ENCODE results near the gene TMEM132C.

The TMEM132C gene

GRCh38 chr12:128694445-128694844, 427.5 kb downstream of the TMEM132C start:
- DNase-seq (ENCODE audit: extremely low read depth in 1 of 2, low read depth in 1 of 2), result no peak

GRCh38 chr12:128695697-128696096, 428.7 kb downstream of the TMEM132C start:
- no peak for DNase-seq (ENCODE audit: extremely low read depth in 1 of 2, low read depth in 1 of 2)

GRCh38 chr12:128698301-128698972, 431.5 kb downstream of the TMEM132C start:
- no peak for DNase-seq (ENCODE audit: extremely low read depth in 1 of 2, low read depth in 1 of 2)

GRCh38 chr12:128699106-128699505, 432.1 kb downstream of the TMEM132C start:
- DNase-seq (ENCODE audit: extremely low read depth in 1 of 2, low read depth in 1 of 2), result no peak

DNA sequence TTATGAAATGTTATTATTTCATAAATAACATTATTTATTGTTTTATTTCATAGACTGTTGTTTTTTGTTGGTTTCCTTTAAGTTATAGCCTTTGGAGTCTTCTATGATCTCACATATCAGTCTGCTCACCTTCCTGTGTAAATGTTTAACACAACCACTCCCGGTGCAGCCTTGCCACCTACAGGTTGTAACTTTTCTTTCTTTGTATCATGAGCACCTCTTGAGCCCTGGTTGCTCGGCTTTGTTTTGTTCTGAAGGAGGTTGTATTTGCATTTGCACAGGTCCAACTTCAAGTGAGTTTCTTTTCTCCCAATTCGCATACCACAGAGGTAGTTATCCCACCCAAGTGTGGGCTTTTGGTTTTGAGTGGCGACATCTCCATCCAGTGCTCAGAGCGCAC, 435.4 kb downstream of the TMEM132C start:
- no peak for DNase-seq (ENCODE audit: extremely low read depth in 1 of 2, low read depth in 1 of 2)

DNA sequence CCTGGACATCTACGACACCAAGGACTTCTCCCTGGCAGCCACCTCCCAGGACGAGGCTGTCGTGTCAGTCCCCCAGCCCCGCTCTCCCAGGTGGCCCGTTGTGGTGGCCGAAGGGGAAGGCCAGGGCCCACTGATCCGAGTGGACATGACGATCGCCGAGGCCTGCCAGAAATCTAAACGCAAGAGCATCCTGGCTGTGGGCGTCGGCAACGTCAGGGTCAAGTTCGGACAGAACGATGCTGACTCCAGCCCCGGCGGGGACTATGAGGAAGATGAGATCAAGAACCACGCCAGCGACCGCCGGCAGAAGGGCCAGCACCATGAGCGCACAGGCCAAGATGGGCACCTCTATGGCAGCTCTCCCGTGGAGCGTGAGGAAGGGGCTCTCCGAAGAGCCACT, 438.2 kb downstream of the TMEM132C start:
- DNase-seq (ENCODE audit: extremely low read depth in 1 of 2, low read depth in 1 of 2), result no peak

DNA sequence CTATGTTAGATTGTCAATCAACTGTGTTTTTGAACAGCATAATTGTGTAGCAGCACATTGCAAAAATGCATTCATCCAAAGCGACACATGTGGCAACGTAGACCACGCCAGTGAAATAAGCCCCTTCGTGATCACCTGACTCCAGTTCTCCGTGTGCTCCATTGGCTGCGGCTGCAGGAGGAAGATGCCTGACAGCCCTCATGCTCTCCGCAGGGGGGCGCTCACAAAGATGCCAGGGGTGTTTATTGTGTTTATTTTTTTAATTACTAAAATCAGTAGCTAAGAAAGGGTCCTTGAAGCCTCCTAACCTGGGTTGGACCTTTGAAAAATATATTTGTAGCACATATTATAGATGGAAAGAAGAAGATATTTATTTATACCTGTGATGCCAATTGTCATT, 440.5 kb downstream of the TMEM132C start:
- DNase-seq (ENCODE audit: extremely low read depth in 1 of 2, low read depth in 1 of 2), result no peak

GRCh38 chr12:128708789-128709188, 441.8 kb downstream of the TMEM132C start:
- DNase-seq (ENCODE audit: extremely low read depth in 1 of 2, low read depth in 1 of 2), result no peak

GRCh38 chr12:128709660-128710059, 442.7 kb downstream of the TMEM132C start:
- DNase-seq (ENCODE audit: extremely low read depth in 1 of 2, low read depth in 1 of 2), result no peak

DNA sequence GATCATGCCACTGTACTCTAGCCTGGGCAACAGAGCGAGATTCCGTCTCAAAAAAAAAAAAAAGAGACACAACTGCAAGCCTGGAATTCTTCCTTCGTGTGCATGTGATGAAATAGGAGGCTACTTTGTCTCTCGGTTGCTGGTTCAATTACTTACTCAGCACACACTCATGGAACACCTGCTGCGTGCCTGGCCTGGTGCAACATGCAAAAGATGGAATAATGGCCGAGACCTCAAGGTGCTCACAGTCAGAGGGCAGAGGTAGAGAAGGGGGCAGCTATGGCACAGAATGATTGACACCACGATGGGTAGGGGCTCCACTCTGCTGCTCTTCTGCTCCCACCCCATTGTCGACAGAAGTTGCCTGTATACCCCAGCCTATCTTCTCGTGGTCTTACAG, 444.5 kb downstream of the TMEM132C start:
- DNase-seq (ENCODE audit: extremely low read depth in 1 of 2, low read depth in 1 of 2), result no peak

DNA sequence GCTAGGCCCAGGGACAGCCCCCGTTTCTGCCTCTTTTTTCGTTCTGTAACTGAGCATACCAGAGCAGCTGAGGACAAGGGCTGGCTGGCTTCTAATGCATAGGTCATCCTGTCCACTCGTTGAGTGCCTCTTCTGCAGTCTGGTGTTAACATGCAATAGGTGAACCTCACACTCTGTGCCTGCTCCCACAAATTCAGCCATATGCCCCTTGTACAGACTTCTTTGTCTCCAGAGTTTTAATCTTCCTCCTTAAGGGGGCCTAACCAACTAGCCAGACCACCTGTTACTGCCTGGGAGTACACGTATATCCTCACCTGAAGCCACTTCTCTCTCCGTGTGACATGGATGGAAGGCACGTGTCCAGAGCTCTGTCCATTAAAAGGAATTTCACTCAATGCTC, 445.7 kb downstream of the TMEM132C start:
- DNase-seq (ENCODE audit: extremely low read depth in 1 of 2, low read depth in 1 of 2), result no peak

GRCh38 chr12:128715485-128715884, 448.5 kb downstream of the TMEM132C start:
- DNase-seq (ENCODE audit: extremely low read depth in 1 of 2, low read depth in 1 of 2), result no peak

- no peak for DNase-seq (ENCODE audit: extremely low read depth in 1 of 2, low read depth in 1 of 2)
These were observed 457.6 kb downstream of the TMEM132C start for GRCh38 chr12:128724468-128725046.

GRCh38 chr12:128726886-128727285, 459.9 kb downstream of the TMEM132C start:
- DNase-seq (ENCODE audit: extremely low read depth in 1 of 2, low read depth in 1 of 2), result no peak

DNA sequence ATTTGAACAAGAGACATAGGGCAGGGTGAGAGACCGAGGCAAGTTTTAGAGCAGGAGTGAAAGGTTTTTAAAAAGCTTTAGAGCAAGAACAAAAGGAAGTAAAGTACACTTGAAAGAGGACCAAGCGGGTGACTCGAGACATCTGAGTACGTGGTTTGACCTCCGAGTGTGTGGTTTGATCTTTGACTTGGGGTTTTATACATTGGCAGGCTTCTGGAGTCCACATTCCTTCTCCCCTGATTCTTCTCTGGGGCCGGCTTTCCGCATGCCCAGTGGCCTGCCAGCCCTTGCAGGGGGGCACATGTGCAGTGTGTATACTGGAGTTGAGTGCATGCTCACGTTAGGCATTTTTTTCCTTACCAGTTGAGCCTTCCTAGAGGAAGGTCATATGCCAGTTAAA, 460.5 kb downstream of the TMEM132C start:
- no peak for DNase-seq (ENCODE audit: extremely low read depth in 1 of 2, low read depth in 1 of 2)

DNA sequence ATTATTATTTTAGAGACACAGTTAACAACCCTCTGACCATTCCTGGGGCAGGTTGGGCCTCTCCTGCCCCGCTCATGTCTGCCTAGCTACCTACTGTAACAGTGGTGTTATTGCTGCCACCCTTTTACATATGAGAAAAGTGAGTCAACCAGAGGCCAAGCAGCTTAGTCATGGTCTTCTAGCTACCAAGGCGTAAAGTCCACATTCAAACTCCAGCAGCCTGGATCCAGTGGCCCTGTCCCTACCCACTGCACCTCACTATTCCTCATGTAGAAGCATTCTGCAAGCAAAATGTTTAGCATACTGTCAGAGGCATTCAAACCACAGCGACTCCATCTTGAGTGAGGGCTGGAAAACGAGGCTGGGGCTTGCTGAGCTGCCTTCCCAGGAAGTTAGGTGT, 461.0 kb downstream of the TMEM132C start:
- no peak for DNase-seq (ENCODE audit: extremely low read depth in 1 of 2, low read depth in 1 of 2)

DNA sequence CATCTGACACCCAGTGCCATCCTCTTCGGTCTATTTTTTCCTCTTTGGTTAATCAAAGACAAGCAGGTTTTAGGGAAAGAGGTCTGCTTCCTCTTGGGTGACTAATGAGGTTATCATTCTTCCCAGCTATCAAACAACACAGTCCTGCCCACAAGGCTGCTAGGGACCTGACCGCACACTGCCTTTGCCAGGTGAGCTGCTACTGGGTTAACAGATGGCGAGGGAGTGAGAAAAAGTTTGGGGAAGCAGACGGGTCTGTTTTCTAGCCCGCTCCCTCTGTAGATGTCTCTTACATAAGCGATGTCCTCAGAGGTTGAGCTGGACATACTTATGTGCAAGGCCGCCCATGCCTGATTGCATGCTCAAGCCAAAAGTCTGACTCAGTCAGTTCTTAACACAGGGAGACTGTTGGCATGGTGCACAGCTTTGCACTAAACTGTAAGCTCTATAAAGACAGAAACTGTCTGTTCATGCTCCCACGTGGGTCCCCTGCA, 462.7 kb downstream of the TMEM132C start:
- no peak for DNase-seq (ENCODE audit: extremely low read depth in 1 of 2, low read depth in 1 of 2)

GRCh38 chr12:128734371-128734770, 467.4 kb downstream of the TMEM132C start:
- no peak for DNase-seq (ENCODE audit: extremely low read depth in 1 of 2, low read depth in 1 of 2)

GRCh38 chr12:128737292-128737966, 470.5 kb downstream of the TMEM132C start:
- no peak for DNase-seq (ENCODE audit: extremely low read depth in 1 of 2, low read depth in 1 of 2)

GRCh38 chr12:128743916-128744315, 476.9 kb downstream of the TMEM132C start:
- no peak for DNase-seq (ENCODE audit: extremely low read depth in 1 of 2, low read depth in 1 of 2)

GRCh38 chr12:128745772-128746689, 479.1 kb downstream of the TMEM132C start:
- DNase-seq (ENCODE audit: extremely low read depth in 1 of 2, low read depth in 1 of 2), result no peak
